Keratinocyte (primary cell): ENCODE results near the gene PDE1A. TPM values are rescaled to one million over a fixed set of nuclear protein-coding genes. Genes with fewer than 3 reads are reported as not detected.

ENCODE experiments used
- DNase-seq: peaks from one replicate; pipeline ENCODE4 v3.0.0-alpha.2; 2011; ENCODE audit warnings: low read depth, missing footprints, low spot score
- FAIRE-seq: peaks from 2 replicates; lab custom pipeline; 2011; peaks lifted over from hg19 to GRCh38; lab: Jason Lieb, UNC
- H2AFZ ChIP-seq: 2 replicates; pipeline ENCODE4 v1.6.0; 2012; ENCODE audit warnings: low read length, control low read depth, inconsistent platforms; ENCODE audit not compliant: control insufficient read depth
- H3K27ac ChIP-seq: 2 replicates; pipeline ENCODE4 v1.5.1; 2011; ENCODE audit warnings: low read length; ENCODE audit not compliant: control insufficient read depth, insufficient read depth
- H3K27me3 ChIP-seq: 3 replicates; pipeline ENCODE4 v1.6.0; 2011; ENCODE audit warnings: low read length; ENCODE audit not compliant: control insufficient read depth, insufficient read depth; ENCODE audit errors: extremely low read depth
- H3K36me3 ChIP-seq, 2 experiments: 2 replicates in 1 of 2; 3 replicates in 1 of 2; pipeline ENCODE4 v1.5.1; 2011; ENCODE audit warnings: low read length in 2 of 2, mild to moderate bottlenecking in 1 of 2; ENCODE audit not compliant: control insufficient read depth in 2 of 2, insufficient read depth in 2 of 2; ENCODE audit errors: extremely low read depth in 1 of 2
- H3K4me1 ChIP-seq: 3 replicates; pipeline ENCODE4 v1.5.1; 2011; ENCODE audit warnings: low read length; ENCODE audit not compliant: control insufficient read depth, insufficient read depth; ENCODE audit errors: extremely low read depth
- H3K4me2 ChIP-seq: 3 replicates; pipeline ENCODE4 v1.6.0; 2011; ENCODE audit warnings: low read depth, low read length; ENCODE audit not compliant: control insufficient read depth, insufficient read depth; ENCODE audit errors: extremely low read depth
- H3K4me3 ChIP-seq, 3 experiments: fragments of 200-600 bp in 1 of 3; sonication (generic) in 1 of 3; 2 replicates in 2 of 3; 3 replicates in 1 of 3; pipeline ENCODE4 v1.5.1; 2011 to 2016; ENCODE audit warnings: low read length in 3 of 3, mild to moderate bottlenecking in 3 of 3, control low read depth in 2 of 3, inconsistent platforms in 1 of 3, low read depth in 1 of 3, mixed read lengths in 1 of 3, mixed run types in 1 of 3, moderate library complexity in 1 of 3; ENCODE audit not compliant: control insufficient read depth in 2 of 3, insufficient read depth in 2 of 3; ENCODE audit errors: extremely low read depth in 1 of 3
- H3K79me2 ChIP-seq: 2 replicates; pipeline ENCODE4 v1.6.0; 2012; ENCODE audit warnings: low read length; ENCODE audit not compliant: control insufficient read depth, insufficient read depth
- H3K9ac ChIP-seq: 3 replicates; pipeline ENCODE4 v1.6.0; 2011; ENCODE audit warnings: low read length; ENCODE audit not compliant: control insufficient read depth, insufficient read depth; ENCODE audit errors: extremely low read depth
- H3K9me1 ChIP-seq: 3 replicates; pipeline ENCODE4 v1.6.0; 2011; ENCODE audit warnings: low read length; ENCODE audit not compliant: control insufficient read depth, insufficient read depth; ENCODE audit errors: extremely low read depth
- H3K9me3 ChIP-seq: 2 replicates; pipeline ENCODE4 v1.5.1; 2012; ENCODE audit warnings: low read depth, low read length; ENCODE audit not compliant: control insufficient read depth
- H4K20me1 ChIP-seq: 3 replicates; pipeline ENCODE4 v1.6.0; 2011; ENCODE audit warnings: low read length; ENCODE audit not compliant: control insufficient read depth, insufficient read depth; ENCODE audit errors: extremely low read depth
- CTCF ChIP-seq, 3 experiments: IDR thresholded peaks in 1 of 3; conservative IDR thresholded peaks in 1 of 3; optimal IDR thresholded peaks in 1 of 3; 2 replicates in 2 of 3; 3 replicates in 1 of 3; pipeline versions ENCODE3 to v1.5.1; 2011; ENCODE audit warnings: low read length in 3 of 3, mild to moderate bottlenecking in 3 of 3, moderate library complexity in 2 of 3, control low read depth in 1 of 3, inconsistent platforms in 1 of 3; ENCODE audit not compliant: insufficient read depth in 2 of 3; ENCODE audit errors: extremely low read depth in 1 of 3
- EZH2 ChIP-seq: IDR thresholded peaks from one replicate; pipeline ENCODE4 v1.6.1; 2012; ENCODE audit warnings: inconsistent platforms, mild to moderate bottlenecking, low read length, moderate library complexity
- dilution Hi-C: fragments of 300-500 bp; cut with MboI; formaldehyde crosslinking; loops from one replicate; pipeline ENCODE4 v1.7.0; 2020; ENCODE audit warnings: low sequenced_read_pairs; ENCODE audit not compliant: extremely low pct_ligation_motif_present
- polyA plus RNA-seq, 5 experiments: library from polyadenylated mRNA; depleted of rRNA in 3 of 5; stranded (reverse) in 3 of 5; stranded (forward) in 1 of 5; unstranded in 1 of 5; fragments of >200 nt; gene quantifications; 1 replicate in 1 of 5; 2 replicates in 3 of 5; 3 replicates in 1 of 5; pipeline versions ENCODE4 v1.2.1 to v1.2.3, GENCODE V29; 2011 to 2012; ENCODE audit warnings: missing spikeins in 2 of 5, low read depth in 1 of 5, low replicate concordance in 1 of 5

PDE1A gene
- polyA plus RNA-seq, 1 donor (not counting 4 experiments of a cell fraction or from before 2014, with no cell fraction given): 0.10 TPM

- no peaks in the 10 kb centered on the region for H3K4me1 ChIP-seq
- no peak overlapping the region for H3K4me3 ChIP-seq
- H3K9me1 ChIP-seq: no peaks in the 10 kb centered on the region
- dilution Hi-C loops: no loop called here
- DNase-seq (no peak), FAIRE-seq (no peak)
- H3K79me2 ChIP-seq: no peaks in the 10 kb centered on the region
- H3K36me3 ChIP-seq: no peaks in the 10 kb centered on the region
- TF ChIP-seq EZH2: no peak
- TF ChIP-seq CTCF (optimal IDR thresholded peaks at IDR 0.05 in 1 of 3, IDR thresholded peaks at IDR 0.05 in 1 of 3, conservative IDR thresholded peaks at IDR 0.05 in 1 of 3; ENCODE audit: extremely low read depth in 1 of 3, insufficient read depth in 2 of 3, low read length in 3 of 3): no peak
- H3K27me3 ChIP-seq: no peaks in the 10 kb centered on the region
- no peak overlapping the region for H3K27ac ChIP-seq
- H3K9ac ChIP-seq: no peak overlapping the region
- no peak overlapping the region for H3K4me2 ChIP-seq
- H4K20me1 ChIP-seq: no peaks in the 10 kb centered on the region
- no peak overlapping the region for H2AFZ ChIP-seq
- no peaks in the 10 kb centered on the region for H3K9me3 ChIP-seq
Measured at GRCh38 chr2:182134201-182134600, 292.6 kb downstream of the PDE1A start.

GRCh38 chr2:182133195-182133891, 293.5 kb downstream of the PDE1A start:
- FAIRE-seq (no peak), DNase-seq (no peak)
- H3K27ac ChIP-seq: no peak overlapping the region

More at GRCh38 chr2:182133195-182133891, 293.5 kb downstream of the PDE1A start:
- Histone ChIP-seq H3K79me2 (no peaks in the 10 kb centered on the region), H3K4me2 (no peak overlapping the region), H3K36me3 (no peaks in the 10 kb centered on the region), H3K27me3 (no peaks in the 10 kb centered on the region), H3K4me1 (no peaks in the 10 kb centered on the region), H4K20me1 (no peaks in the 10 kb centered on the region), H3K9ac (no peak overlapping the region), H2AFZ (no peak overlapping the region), H3K9me1 (no peaks in the 10 kb centered on the region), H3K9me3 (no peaks in the 10 kb centered on the region), H3K4me3 (no peak overlapping the region)
- no peak for TF ChIP-seq EZH2
- no peak for TF ChIP-seq CTCF (optimal IDR thresholded peaks at IDR 0.05 in 1 of 3, IDR thresholded peaks at IDR 0.05 in 1 of 3, conservative IDR thresholded peaks at IDR 0.05 in 1 of 3; ENCODE audit: extremely low read depth in 1 of 3, insufficient read depth in 2 of 3, low read length in 3 of 3)
- dilution Hi-C loops: no loop called here
